ENCODE data around the gene SH3BP4.

SH3BP4 gene

DNA sequence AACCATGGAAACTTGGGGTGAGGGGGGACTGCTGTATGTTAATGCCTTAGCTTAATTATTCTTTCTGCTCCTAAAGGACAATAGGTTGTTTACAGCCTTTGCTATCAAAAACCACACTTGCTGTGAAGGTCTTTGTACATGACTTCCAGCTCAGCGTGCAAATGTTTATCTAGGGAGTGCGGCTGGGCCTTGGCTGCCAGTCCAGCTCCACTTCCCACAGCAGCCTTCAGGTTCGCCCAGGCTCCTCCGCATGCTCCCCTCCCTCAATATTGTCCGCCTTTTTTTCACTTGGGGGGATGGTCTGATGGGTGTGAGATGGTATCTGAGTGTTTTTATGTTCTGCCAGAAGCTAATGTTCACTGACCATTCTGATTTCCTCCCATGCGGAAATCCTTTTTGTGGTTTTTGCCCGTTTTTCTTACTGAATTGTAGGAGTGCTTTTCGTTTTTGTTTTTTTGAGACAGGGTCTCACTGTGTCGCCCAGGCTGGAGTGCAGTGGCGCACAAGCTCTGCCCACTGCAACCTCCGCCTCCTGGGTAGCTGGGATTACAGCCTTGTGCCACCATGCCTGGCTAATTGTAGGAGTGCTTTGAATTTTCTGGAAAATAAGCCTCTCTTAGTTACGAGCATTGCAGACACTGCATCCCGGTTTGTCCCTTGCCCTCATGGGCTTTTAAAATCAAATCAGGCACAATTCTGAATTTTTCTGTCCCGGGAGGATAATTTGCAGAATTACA is 28.8 kb downstream of the SH3BP4 start:
- Histone ChIP-seq H3K4me3 (peak overlapping the region; percentile 7; the same call in 1 of the 2 replicates), H3K4me2 (peak overlapping the region; percentile 85), H3K27me3 (no peaks in the 10 kb centered on the region), H3K9me3 (peaks cover 7% of the 10 kb centered on the region), H3K36me3 (no peaks in the 10 kb centered on the region), H3K4me1 (peaks cover 52% of the 10 kb centered on the region), H4K20me1 (no peaks in the 10 kb centered on the region), H3K9ac (peak overlapping the region; percentile 33; the same call in 1 of the 2 replicates), H3K27ac (0 out of 2 replicates have a peak overlapping the region, but pooled peaks have one; percentile 0)
- TF ChIP-seq Cebpa-rat (IDR thresholded peaks at IDR 0.05): no peak

DNA sequence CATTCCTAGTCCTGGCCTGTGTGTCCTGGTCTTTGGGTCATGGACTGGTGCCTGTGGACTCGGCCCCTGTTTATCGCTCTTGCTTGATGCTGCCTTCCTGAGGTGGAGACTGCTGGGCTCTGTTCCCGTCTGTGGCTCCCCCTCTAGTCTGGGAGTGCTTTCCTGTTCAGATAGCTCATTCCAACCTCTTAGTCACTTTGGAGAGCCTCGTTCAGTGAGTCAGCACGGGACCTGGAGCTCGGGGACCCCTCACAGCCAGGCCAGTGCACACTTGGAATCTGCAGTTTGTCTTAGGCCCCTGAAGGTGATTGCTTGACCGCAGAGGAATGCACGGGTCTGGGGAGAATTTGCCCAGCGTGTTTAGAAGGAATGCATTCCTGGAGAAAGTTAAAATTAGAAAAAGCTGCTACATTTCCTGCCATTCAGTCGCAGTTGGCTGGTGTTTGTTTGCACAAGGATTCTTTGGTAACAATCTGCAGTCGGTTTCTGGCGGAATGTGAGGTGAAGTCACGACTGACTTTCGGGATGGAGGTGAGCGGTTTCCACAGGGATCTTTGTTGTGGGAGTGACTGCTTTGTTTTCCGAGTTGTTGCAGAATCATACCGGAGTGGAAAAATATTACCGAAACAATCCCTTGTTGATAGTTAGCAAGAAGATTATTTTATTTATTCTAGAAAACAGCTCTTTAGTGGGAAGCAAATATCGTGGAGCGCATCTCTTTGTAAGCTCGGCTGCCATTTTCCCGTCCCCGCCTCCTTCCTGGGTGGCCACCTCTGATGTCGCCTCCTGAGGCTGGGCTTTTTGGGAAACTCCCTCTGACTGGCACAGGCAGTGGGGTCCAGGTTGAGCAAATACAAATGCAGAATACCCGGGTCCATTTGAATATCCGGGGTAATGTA is 29.6 kb downstream of the SH3BP4 start:
- Histone ChIP-seq H3K9me3 (peaks cover 7% of the 10 kb centered on the region), H3K4me2 (peak overlapping the region; percentile 85), H3K4me3 (peak overlapping the region; percentile 7; the same call in 1 of the 2 replicates), H3K4me1 (peaks cover 47% of the 10 kb centered on the region), H4K20me1 (no peaks in the 10 kb centered on the region), H3K27ac (0 out of 2 replicates have a peak overlapping the region, but pooled peaks have one; percentile 7), H3K36me3 (no peaks in the 10 kb centered on the region), H3K9ac (peak overlapping the region; percentile 33; the same call in 1 of the 2 replicates), H3K27me3 (no peaks in the 10 kb centered on the region)
- TF ChIP-seq Cebpa-rat (IDR thresholded peaks at IDR 0.05): no peak

DNA sequence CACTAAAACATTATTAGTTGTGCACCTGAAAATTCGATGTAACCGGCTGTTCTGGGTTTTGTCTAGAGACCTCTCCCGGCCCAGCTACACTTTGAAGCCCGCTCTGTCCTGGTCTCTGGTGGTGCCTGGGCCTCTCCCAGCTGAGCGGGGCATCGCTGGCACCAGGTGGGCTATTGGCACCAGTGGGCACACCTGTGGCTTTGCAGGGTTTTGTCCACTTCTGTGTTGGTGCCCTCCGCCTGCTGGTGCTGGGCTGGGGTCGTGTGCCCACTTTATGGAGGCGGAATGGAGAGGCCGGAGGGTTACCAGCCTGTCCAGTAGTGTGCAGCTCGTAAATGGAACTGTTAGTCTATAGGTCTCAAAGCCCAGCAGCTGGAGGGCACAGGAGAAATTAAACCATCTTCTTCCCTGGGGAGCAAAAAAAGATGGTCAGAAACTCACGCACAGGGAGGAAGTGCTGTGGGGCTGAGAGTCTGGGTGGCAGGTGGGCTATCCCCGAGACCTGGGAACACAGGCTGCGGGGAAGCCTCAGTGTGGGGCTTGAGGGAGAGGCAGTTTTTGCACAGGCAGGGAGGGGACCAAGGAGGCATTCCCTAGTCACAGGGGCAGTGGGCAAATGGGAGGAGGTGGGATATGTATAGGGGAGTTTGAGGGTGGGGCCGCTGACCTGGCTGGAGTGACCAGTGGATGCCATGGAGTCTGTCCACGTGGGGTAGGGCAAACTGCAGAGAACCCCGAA is 30.4 kb downstream of the SH3BP4 start:
- H3K9me3 ChIP-seq: peaks cover 7% of the 10 kb centered on the region
- H3K27me3 ChIP-seq: no peaks in the 10 kb centered on the region
- H4K20me1 ChIP-seq: no peaks in the 10 kb centered on the region
- H3K9ac ChIP-seq: no peak overlapping the region
- H3K4me2 ChIP-seq: peak overlapping the region; percentile 85
- no peak overlapping the region for H3K4me3 ChIP-seq
- H3K36me3 ChIP-seq: no peaks in the 10 kb centered on the region
- peaks cover 47% of the 10 kb centered on the region for H3K4me1 ChIP-seq
- no peak for TF ChIP-seq Cebpa-rat (IDR thresholded peaks at IDR 0.05)
- no peak overlapping the region for H3K27ac ChIP-seq

DNA sequence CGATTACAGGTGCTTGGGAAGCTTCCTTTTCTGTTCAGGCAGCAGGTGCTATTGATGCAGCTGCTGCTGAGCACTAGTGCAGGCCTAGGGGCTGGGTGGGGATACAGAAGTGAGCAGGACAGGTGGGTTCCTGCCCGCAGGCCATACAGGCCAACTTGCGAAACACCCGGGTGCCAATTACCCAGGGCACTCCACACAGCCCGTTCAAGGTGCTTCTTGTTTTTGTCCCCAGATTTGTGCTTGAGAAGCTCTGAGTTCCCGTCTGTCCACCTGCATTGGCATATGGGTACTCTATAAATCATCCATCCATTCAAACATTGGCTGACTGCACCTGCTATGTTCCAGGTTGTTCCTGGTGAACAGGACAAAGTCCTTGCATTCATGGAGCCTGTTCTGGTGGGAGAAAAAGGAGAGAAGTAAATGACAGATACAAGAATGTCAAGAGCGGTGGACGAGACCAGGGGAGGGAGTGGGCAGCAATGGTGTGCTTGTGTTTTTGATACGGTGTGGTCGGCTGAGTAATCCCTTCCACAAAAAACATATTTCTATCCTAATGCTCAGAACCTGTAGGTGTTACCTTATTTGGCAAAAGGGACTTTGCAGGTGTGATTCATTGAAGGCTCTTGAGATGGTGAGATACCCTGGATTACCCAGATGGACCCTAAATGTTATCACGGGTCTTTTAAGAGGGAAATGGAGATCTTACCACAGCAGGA is 31.4 kb downstream of the SH3BP4 start:
- no peak overlapping the region for H3K9ac ChIP-seq
- H3K27me3 ChIP-seq: no peaks in the 10 kb centered on the region
- no peaks in the 10 kb centered on the region for H3K36me3 ChIP-seq
- no peaks in the 10 kb centered on the region for H4K20me1 ChIP-seq
- peak overlapping the region; percentile 85; the same call in 1 of the 2 replicates for H3K4me2 ChIP-seq
- no peak for TF ChIP-seq Cebpa-rat (IDR thresholded peaks at IDR 0.05)
- H3K4me3 ChIP-seq: no peak overlapping the region
- H3K27ac ChIP-seq: no peak overlapping the region
- H3K4me1 ChIP-seq: peaks cover 45% of the 10 kb centered on the region
- H3K9me3 ChIP-seq: peaks cover 7% of the 10 kb centered on the region

DNA sequence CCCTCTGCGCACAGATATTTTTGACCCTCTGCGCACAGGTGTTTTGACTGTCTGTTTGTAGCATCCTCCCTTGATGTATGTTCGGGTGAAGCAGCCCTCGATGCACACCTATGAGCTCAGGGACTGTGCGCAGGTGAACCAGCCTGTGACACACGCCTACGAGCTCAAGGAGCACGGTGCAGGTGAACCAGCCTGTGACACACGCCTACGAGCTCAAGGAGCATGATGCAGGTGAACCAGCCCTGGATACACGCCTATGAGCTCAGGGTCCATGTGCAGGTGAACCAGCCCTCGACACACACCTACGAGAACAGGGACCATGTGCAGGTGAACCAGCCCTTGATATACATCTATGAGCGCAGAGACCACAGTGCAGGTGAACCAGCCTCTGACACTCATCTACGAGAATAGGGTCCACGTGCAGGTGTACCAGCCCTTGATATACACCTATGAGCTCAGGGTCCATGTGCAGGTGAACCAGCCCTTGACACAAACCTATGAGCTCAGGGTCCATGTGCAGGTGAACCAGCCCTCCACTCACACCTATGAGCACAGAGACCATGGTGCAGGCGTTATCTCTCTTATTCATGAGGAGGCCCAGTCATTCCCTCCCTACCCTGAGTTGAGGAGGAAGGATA is 33.9 kb downstream of the SH3BP4 start:
- no peak for TF ChIP-seq Cebpa-rat (IDR thresholded peaks at IDR 0.05)
- Histone ChIP-seq H3K4me1 (peaks cover 22% of the 10 kb centered on the region), H3K9me3 (no peaks in the 10 kb centered on the region)

DNA sequence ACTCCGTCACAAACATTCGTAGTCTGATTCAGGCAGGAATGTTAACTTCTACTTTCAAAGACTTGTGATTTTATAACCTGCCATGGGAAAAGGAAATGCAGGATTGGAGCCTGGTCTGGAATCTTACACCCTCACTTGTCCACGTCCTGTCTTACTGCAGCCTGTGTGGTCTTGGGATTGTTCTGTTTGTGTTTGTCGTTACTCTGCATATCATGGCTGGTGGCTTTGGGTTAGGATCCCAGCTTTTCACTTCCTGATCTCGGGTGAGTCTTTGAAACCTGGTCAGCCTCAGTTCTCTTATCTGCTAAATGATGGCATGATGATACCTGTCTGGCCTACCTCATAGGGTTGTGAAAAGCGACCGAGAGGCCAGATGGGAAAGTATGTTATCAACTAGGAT is 34.6 kb downstream of the SH3BP4 start:
- Histone ChIP-seq H4K20me1 (no peaks in the 10 kb centered on the region), H3K9ac (no peak overlapping the region), H3K27ac (no peak overlapping the region), H3K4me3 (no peak overlapping the region), H3K36me3 (no peaks in the 10 kb centered on the region), H3K27me3 (no peaks in the 10 kb centered on the region), H3K4me2 (no peak overlapping the region), H3K9me3 (no peaks in the 10 kb centered on the region), H3K4me1 (peaks cover 15% of the 10 kb centered on the region)
- TF ChIP-seq Cebpa-rat (IDR thresholded peaks at IDR 0.05): no peak

More for the DNA sequence above, 33.9 kb downstream of the SH3BP4 start:
- no peak overlapping the region for H3K4me3 ChIP-seq
- H4K20me1 ChIP-seq: no peaks in the 10 kb centered on the region
- H3K9ac ChIP-seq: no peak overlapping the region
- no peaks in the 10 kb centered on the region for H3K36me3 ChIP-seq
- H3K27ac ChIP-seq: no peak overlapping the region
- no peaks in the 10 kb centered on the region for H3K27me3 ChIP-seq
- H3K4me2 ChIP-seq: no peak overlapping the region

DNA sequence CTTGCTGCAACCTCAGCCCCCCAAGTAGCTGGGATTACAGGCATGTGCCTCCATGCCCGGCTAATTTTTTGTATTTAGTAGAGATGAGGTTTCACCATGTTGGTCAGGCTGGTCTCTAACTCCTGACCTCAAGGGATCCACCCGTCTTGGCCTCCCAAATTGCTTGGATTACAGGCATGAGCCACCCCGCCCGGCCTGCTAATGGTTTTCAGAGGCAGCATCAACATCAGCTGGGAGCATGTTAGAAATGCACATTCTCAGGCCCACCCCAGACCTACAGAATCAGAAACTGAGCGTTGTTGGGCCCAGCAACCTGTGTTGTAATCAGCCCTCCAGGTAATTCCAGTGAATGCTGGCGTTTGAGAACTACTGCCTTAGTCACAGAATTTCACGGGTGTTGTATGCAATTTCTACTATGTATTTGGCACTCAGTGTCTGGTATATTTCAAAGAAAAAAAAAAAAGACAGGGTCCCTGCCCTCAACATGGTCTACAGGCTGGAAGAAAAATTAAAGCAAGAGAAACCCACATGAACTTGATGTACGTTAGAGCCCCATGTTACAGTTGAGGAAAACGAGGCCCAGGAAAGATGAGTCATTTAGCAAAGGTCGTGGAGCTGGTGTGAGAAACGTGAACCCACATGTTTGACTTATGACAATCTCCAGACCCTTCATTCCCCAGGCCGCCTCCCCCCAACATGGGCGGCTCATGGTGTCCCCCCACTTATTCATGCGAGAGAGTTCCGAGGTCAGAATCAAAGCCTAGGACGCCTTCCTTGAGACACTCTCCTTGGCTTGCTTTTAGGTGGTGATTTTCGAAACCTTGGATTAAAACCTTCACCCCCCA is 35.3 kb downstream of the SH3BP4 start:
- Histone ChIP-seq H3K4me3 (no peak overlapping the region), H3K36me3 (no peaks in the 10 kb centered on the region), H3K4me2 (no peak overlapping the region), H3K27ac (no peak overlapping the region), H4K20me1 (no peaks in the 10 kb centered on the region), H3K9ac (no peak overlapping the region), H3K9me3 (no peaks in the 10 kb centered on the region), H3K27me3 (no peaks in the 10 kb centered on the region), H3K4me1 (peaks cover 8% of the 10 kb centered on the region)
- TF ChIP-seq Cebpa-rat (IDR thresholded peaks at IDR 0.05): no peak

DNA sequence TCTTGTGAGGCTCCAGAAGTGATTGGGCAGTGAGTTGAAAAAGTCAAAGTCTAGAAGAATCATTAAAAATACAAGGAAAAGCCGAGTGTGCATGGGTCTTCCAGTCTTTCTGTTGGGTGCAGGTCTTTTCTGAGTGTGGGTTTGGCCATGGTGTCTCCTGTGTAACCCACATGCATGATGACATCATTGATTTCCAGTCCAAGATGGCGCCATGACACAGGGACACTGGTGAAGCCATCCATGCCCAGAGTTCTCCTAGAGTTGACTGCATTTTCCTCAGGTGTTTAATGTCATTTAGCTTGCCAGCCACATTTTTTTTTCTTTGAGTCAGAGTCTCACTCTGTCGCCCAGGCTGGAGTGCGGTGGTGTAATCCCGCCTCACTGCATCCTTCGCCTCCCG is 35.9 kb downstream of the SH3BP4 start:
- no peak for TF ChIP-seq Cebpa-rat (IDR thresholded peaks at IDR 0.05)
- Histone ChIP-seq H3K4me2 (no peak overlapping the region), H3K27ac (no peak overlapping the region), H3K9me3 (no peaks in the 10 kb centered on the region), H3K27me3 (no peaks in the 10 kb centered on the region), H4K20me1 (no peaks in the 10 kb centered on the region), H3K36me3 (no peaks in the 10 kb centered on the region), H3K4me1 (peaks cover 5% of the 10 kb centered on the region), H3K9ac (no peak overlapping the region), H3K4me3 (no peak overlapping the region)

All from BLaER1 (cell line).